ENCODE data around the gene SPCS1.
"Not testable (repeated sequence)": the region's sequence is repeated elsewhere in the genome, so short reads cannot be mapped to it uniquely, and the experiment has no call there.

The SPCS1 gene

GRCh38 chr3:52695798-52696671 is 9.9 kb upstream of the SPCS1 start:
- DNase-seq, result no peak

GRCh38 chr3:52696830-52697631 is 8.9 kb upstream of the SPCS1 start:
- DNase-seq, result no peak

- DNase-seq, result no peak
Measured at GRCh38 chr3:52697632-52697965, 8.3 kb upstream of the SPCS1 start.

GRCh38 chr3:52703341-52703740 is 2.6 kb upstream of the SPCS1 start:
- DNase-seq, result peak; percentile 38

- no peak for DNase-seq
Measured at GRCh38 chr3:52704611-52705437, 1.1 kb upstream of the SPCS1 start.

- DNase-seq, result no peak
Measured at GRCh38 chr3:52705438-52705687, 543 bp upstream of the SPCS1 start.

- DNase-seq, result no peak
Measured at GRCh38 chr3:52707585-52707984, 1.7 kb downstream of the SPCS1 start.

GRCh38 chr3:52710512-52710911 is 4.6 kb downstream of the SPCS1 start:
- no peak for DNase-seq

GRCh38 chr3:52712291-52713212 is 6.6 kb downstream of the SPCS1 start:
- no peak for DNase-seq

- no peak for DNase-seq
Measured at GRCh38 chr3:52714335-52715302, 8.7 kb downstream of the SPCS1 start.

- DNase-seq, result no peak
Measured at GRCh38 chr3:52715714-52716305, 9.9 kb downstream of the SPCS1 start.

GRCh38 chr3:52719618-52720017 is 13.7 kb downstream of the SPCS1 start:
- no peak for DNase-seq

- DNase-seq, result peak; percentile 99
Measured at GRCh38 chr3:52721002-52721729, 15.3 kb downstream of the SPCS1 start.

GRCh38 chr3:52721730-52722008 is 15.8 kb downstream of the SPCS1 start:
- no peak for DNase-seq

GRCh38 chr3:52722491-52722890 is 16.6 kb downstream of the SPCS1 start:
- no peak for DNase-seq

GRCh38 chr3:52723935-52724334 is 18.0 kb downstream of the SPCS1 start:
- no peak for DNase-seq

- no peak for DNase-seq
Measured at GRCh38 chr3:52724511-52724910, 18.6 kb downstream of the SPCS1 start.

- DNase-seq, result not testable (repeated sequence)
Measured at GRCh38 chr3:52728753-52729152, 22.8 kb downstream of the SPCS1 start.

- DNase-seq, result no peak
Measured at GRCh38 chr3:52730681-52731080, 24.8 kb downstream of the SPCS1 start.

- no peak for DNase-seq
Measured at GRCh38 chr3:52731590-52731989, 25.7 kb downstream of the SPCS1 start.

Data from GF-D8 (cell line).